Cardiac muscle cell (in vitro differentiated cells and primary cell): ENCODE measurements around the gene ZNF280C. TPM values are rescaled to one million over a fixed set of nuclear protein-coding genes. Genes with fewer than 3 reads are reported as not detected.
A peak's percentile ranks its signal among the peaks of the same experiment; 100 is the strongest.

Source experiments
- DNase-seq, 2 donors: peaks; one replicate each; pipeline versions ENCODE4 v3.0.0 to v3.0.0-alpha.2; 2010 to 2017; ENCODE audit warnings: low read depth in 1 of 2, low spot score in 1 of 2
- H3K27ac ChIP-seq: fragments of 200-600 bp; sonication (generic); 2 replicates; pipeline ENCODE4 v1.5.1; 2016
- H3K27me3 ChIP-seq: fragments of 200-600 bp; sonication (generic); 2 replicates; pipeline ENCODE4 v1.6.0; 2016; ENCODE audit warnings: control low read depth
- H3K36me3 ChIP-seq: fragments of 200-600 bp; sonication (generic); 2 replicates; pipeline ENCODE4 v1.5.1; 2016; ENCODE audit warnings: control low read depth
- H3K4me1 ChIP-seq: fragments of 200-600 bp; sonication (generic); 2 replicates; pipeline ENCODE4 v1.8.1; 2017; ENCODE audit warnings: low read depth, mild to moderate bottlenecking, mixed run types
- H3K4me3 ChIP-seq: fragments of 200-600 bp; sonication (generic); 2 replicates; pipeline ENCODE4 v1.5.1; 2016; ENCODE audit warnings: mild to moderate bottlenecking
- H3K9me3 ChIP-seq: fragments of 200-600 bp; sonication (generic); 2 replicates; pipeline ENCODE4 v1.5.1; 2017; ENCODE audit warnings: low read depth, mild to moderate bottlenecking, control low read depth
- CTCF ChIP-seq: IDR thresholded peaks from 2 replicates; pipeline ENCODE4 v1.5.1; 2012; ENCODE audit warnings: low read depth, mild to moderate bottlenecking, low read length
- polyA plus RNA-seq: library from polyadenylated mRNA; unstranded; fragments of >200 nt; fragmentation: Nextera tagmentation; extraction: Ambion mirVana; gene quantifications from 2 replicates; pipeline ENCODE4 v1.2.1, GENCODE V29; 2016
- total RNA-seq: library from RNA; depleted of rRNA; stranded (reverse); fragments of >200 nt; gene quantifications from 2 replicates; pipeline ENCODE4 v1.2.3, GENCODE V29; 2016

ZNF280C gene
- total and polyA plus RNA-seq, 2 experiments from 2014 or later: 3.1 to 6.8 TPM

DNA sequence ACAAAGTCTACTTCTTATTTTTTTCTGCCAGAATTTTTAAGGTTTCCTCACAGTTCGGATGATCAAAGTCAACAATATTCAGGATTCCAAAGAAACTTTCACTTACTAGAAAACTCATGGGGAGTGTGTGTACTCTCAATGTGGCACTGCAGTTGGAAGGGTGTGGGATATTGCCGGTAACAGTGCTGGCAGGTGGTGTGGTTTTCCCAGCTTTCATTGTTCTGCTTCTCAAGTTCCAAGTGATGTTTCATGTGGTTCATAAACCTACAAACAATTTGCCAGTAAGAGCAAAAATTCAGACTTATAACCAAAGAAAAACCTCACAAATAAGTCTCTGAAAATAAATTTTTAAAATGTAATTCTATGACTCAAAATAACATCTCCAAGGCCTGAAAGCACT lies 39.8 kb downstream of the ZNF280C start:
- Histone ChIP-seq H3K27ac (no peak overlapping the region), H3K36me3 (peaks cover 9% of the 10 kb centered on the region), H3K4me1 (no peaks in the 10 kb centered on the region), H3K27me3 (no peaks in the 10 kb centered on the region), H3K9me3 (no peaks in the 10 kb centered on the region), H3K4me3 (no peak overlapping the region)
- DNase-seq: no peak
- no peak for TF ChIP-seq CTCF

DNA sequence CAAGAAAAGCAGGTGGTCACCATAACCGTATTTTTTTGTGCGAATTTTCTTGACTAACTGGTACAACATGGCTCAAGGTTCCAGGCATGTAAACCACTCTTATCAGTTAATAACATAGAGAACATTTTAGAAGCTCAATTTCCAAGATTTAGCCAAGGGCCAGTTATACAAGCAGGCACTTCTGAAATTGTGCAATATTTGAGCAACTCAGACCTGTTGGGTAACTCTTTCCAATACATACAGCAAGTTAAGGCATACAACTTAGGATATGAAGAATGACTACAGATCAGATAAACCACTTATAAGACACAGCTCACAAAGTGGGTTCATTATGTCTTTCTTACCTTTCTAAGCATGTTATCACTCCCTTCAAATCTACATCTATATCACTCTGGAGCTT lies 43.9 kb downstream of the ZNF280C start:
- no peaks in the 10 kb centered on the region for H3K9me3 ChIP-seq
- H3K4me1 ChIP-seq: no peaks in the 10 kb centered on the region
- no peak overlapping the region for H3K27ac ChIP-seq
- H3K27me3 ChIP-seq: no peaks in the 10 kb centered on the region
- DNase-seq: peak in 1 of 2 donors; percentile 58
- no peak overlapping the region for H3K4me3 ChIP-seq
- TF ChIP-seq CTCF: no peak
- H3K36me3 ChIP-seq: peaks cover 9% of the 10 kb centered on the region

GRCh38 chrX:130216320-130216719 lies 52.4 kb downstream of the ZNF280C start:
- TF ChIP-seq CTCF: no peak
- Histone ChIP-seq H3K27ac (no peak overlapping the region), H3K4me1 (no peaks in the 10 kb centered on the region)

GRCh38 chrX:130213376-130213775 lies 55.3 kb downstream of the ZNF280C start:
- no peaks in the 10 kb centered on the region for H3K27me3 ChIP-seq
- H3K36me3 ChIP-seq: peaks cover 17% of the 10 kb centered on the region
- TF ChIP-seq CTCF: no peak
- H3K9me3 ChIP-seq: no peaks in the 10 kb centered on the region
- DNase-seq: no peak
- no peak overlapping the region for H3K27ac ChIP-seq
- H3K4me3 ChIP-seq: no peak overlapping the region
- no peaks in the 10 kb centered on the region for H3K4me1 ChIP-seq

More at GRCh38 chrX:130216320-130216719, 52.4 kb downstream of the ZNF280C start:
- Histone ChIP-seq H3K36me3 (peaks cover 17% of the 10 kb centered on the region), H3K9me3 (no peaks in the 10 kb centered on the region), H3K4me3 (no peak overlapping the region), H3K27me3 (no peaks in the 10 kb centered on the region)
- no peak for DNase-seq

GRCh38 chrX:130212371-130212770 lies 56.3 kb downstream of the ZNF280C start:
- Histone ChIP-seq H3K27ac (no peak overlapping the region), H3K4me1 (no peaks in the 10 kb centered on the region), H3K27me3 (no peaks in the 10 kb centered on the region), H3K4me3 (no peak overlapping the region), H3K36me3 (peaks cover 17% of the 10 kb centered on the region), H3K9me3 (no peaks in the 10 kb centered on the region)
- DNase-seq: no peak
- no peak for TF ChIP-seq CTCF
